GM19239 (cell line): ENCODE measurements around the gene ITPRID1.
"Not testable (repeated sequence)": the region's sequence is repeated elsewhere in the genome, so short reads cannot be mapped to it uniquely, and the experiment has no call there.

Experiments used
- DNase-seq: peaks from one replicate; pipeline ENCODE4 v3.0.0; 2011; ENCODE audit warnings: low spot score; ENCODE audit not compliant: insufficient read length
- FAIRE-seq: peaks from 2 replicates; lab custom pipeline; 2011; peaks lifted over from hg19 to GRCh38; lab: Jason Lieb, UNC

Gene ITPRID1

GRCh38 chr7:31513790-31514189, at the start of gene ITPRID1:
ITPRID1 (plus strand) TSS chr7:31514090; CDS start chr7:31553025, 38,935 bp downstream.
- no peak for FAIRE-seq

DNA sequence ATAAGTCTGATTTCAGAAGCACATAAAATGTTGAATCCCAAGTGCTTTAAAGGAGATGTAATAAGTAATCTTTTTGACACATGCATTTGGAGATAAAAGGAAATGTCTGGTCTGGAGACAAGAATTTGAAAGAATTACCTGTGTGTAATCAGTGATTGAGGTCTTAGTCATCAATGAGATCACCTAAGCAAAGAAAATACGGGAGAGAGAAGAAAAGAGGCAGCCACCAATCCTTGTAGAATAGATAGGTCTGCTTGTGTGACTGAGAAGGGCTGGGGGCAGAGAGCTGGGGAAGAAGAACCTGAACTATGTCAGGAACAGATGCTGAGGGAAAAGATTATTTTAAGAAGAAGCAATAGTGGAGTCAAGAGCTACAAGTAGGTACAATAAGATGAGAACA, 49.3 kb upstream of the ITPRID1 start:
- FAIRE-seq = no peak
- no peak for DNase-seq

More at GRCh38 chr7:31513790-31514189, at the start of gene ITPRID1:
- DNase-seq = no peak

GRCh38 chr7:31465285-31465684, 48.6 kb upstream of the ITPRID1 start:
- no peak for FAIRE-seq
- DNase-seq = no peak

DNA sequence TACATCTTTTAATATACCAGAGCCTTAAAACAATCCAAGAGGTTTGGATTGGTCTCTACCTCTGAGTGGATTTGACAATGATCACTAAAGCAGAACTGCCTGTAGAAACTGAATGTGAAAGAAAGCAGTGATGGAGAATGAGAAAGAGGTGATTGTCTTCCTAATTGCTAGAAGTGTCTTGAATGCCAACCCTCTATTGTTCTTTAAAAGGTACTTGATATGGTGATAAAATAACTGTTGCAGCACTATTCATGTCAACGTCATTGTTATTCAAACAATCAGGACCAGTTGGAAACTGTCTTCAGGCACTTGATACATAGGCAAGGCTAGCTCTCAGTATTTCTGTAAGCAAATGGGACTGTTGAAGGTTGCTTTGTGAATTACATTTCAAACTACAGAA, 47.9 kb upstream of the ITPRID1 start:
- FAIRE-seq = no peak
- DNase-seq = no peak

- not testable (repeated sequence) for DNase-seq, FAIRE-seq
Measured at GRCh38 chr7:31470883-31471282, 43.0 kb upstream of the ITPRID1 start.

- DNase-seq (no peak), FAIRE-seq (no peak)
Measured at GRCh38 chr7:31475368-31475767, 38.5 kb upstream of the ITPRID1 start.

DNA sequence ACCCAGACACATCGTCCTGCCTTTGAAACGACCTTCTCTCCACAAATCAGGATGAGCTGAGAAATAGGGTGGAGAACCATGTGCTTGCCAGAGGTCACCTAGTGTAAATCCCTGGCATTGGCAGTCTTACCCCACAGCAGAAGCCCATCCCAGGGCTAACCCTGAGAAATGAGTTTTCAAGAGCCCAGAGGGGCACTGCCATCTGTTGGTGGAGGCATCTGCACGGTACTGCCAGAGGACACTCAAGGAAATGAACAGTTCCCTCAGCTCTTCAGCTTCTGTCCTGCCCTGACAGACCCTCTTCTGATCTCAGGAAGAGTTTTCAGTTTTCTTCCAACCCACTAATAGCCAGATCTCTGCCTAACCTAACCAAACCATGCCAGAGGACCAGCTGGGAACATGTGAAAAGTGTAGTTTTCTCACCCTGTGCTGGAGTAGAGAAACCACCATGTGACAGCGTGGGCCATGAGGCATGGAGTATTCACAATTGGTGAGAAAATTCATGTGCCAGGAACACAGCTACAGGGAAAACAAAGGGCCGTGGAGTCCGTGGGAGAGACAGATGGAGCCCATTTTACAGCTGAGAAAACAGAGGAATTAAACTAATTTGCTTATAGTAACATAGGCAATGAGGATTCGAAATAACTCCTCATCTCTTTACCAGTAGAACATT, 37.7 kb upstream of the ITPRID1 start:
- no peak for FAIRE-seq
- no peak for DNase-seq

GRCh38 chr7:31476941-31477677, 36.8 kb upstream of the ITPRID1 start:
- no peak for DNase-seq
- no peak for FAIRE-seq

- DNase-seq = no peak
- no peak for FAIRE-seq
Measured at GRCh38 chr7:31478018-31478417, 35.9 kb upstream of the ITPRID1 start.

DNA sequence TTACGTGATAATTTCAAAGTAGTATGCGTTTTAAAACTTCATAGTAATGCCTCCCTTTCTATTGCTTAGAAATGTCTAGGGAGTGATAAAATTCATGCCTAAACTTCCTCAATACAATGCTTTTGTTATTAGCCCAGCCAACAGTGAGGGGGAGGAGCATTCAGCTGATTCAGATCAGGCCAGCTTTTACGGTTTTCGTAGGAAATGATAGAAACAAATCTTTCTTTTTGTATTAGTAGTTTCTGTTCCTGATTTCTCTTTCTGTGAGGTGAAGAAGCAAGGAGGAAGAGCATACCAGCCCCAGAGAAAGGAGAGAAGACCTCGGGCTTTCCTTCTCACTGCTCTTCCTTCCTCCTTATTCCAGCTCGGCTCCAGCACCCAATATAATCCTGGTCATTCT, 35.2 kb upstream of the ITPRID1 start:
- peak; percentile 74 for FAIRE-seq
- DNase-seq = no peak

GRCh38 chr7:31487071-31487470, 26.8 kb upstream of the ITPRID1 start:
- no peak for FAIRE-seq
- no peak for DNase-seq

GRCh38 chr7:31487476-31487875, 26.4 kb upstream of the ITPRID1 start:
- FAIRE-seq = no peak
- DNase-seq = no peak

GRCh38 chr7:31488562-31489203, 25.2 kb upstream of the ITPRID1 start:
- FAIRE-seq (peak; percentile 75), DNase-seq (peak; percentile 46)

DNA sequence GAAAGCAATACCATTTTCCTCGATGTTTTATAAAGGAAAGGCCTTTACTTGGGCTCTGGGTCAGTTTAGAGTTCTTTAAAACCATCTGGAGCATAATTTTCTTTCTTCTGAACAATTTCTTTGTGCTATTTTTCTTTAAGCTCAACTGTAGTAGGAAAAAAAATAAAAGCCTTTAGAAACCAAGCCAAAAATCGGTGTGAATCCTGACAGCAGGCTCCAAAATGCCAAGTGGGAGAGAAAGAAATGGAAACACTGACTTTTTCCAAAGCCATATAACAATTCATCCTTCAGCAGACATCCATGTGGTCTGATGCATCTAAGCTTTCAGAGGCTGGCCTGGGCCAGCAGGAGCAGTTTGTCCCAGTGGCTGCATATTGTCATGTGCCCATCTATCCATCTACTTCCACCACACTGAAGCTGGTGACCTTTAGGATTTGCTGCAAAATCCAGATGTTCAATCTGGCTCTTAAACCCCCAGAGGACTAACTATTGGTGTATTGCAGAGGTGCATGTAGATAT, 23.0 kb upstream of the ITPRID1 start:
- FAIRE-seq = no peak

GRCh38 chr7:31492086-31492485, 21.8 kb upstream of the ITPRID1 start:
- FAIRE-seq (no peak), DNase-seq (no peak)

More for the DNA sequence above, 23.0 kb upstream of the ITPRID1 start:
- no peak for DNase-seq

GRCh38 chr7:31493714-31494181, 20.1 kb upstream of the ITPRID1 start:
- no peak for FAIRE-seq
- no peak for DNase-seq

- no peak for DNase-seq
- no peak for FAIRE-seq
Measured at GRCh38 chr7:31494421-31494820, 19.5 kb upstream of the ITPRID1 start.

- FAIRE-seq = no peak
- DNase-seq = no peak
Measured at GRCh38 chr7:31495653-31496052, 18.2 kb upstream of the ITPRID1 start.

GRCh38 chr7:31497516-31497915, 16.4 kb upstream of the ITPRID1 start:
- no peak for FAIRE-seq

GRCh38 chr7:31500656-31501055, 13.2 kb upstream of the ITPRID1 start:
- FAIRE-seq (no peak), DNase-seq (no peak)

More at GRCh38 chr7:31497516-31497915, 16.4 kb upstream of the ITPRID1 start:
- no peak for DNase-seq

DNA sequence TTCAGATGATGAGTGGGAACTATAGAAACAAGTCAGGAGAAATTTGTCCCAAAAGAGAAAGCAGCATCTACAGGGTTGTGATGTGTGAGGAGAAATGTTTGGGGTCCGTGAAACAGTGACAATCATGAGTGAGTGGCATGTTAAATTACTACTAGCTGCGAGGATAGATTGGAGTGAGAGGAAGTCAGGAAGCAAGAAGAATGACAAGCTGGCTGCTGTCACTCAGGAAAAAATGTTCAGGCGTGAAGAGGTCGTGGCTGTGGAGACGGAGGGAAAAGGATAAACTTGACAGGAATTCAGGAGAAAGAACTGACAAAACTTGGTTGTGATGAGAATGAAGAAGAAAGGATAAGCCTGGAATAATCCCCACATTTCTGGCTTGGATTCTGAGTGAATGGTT, 5.1 kb upstream of the ITPRID1 start:
- no peak for FAIRE-seq

More for the DNA sequence above, 5.1 kb upstream of the ITPRID1 start:
- no peak for DNase-seq
